Measurements from ENCODE around the gene INPPL1.

DNA sequence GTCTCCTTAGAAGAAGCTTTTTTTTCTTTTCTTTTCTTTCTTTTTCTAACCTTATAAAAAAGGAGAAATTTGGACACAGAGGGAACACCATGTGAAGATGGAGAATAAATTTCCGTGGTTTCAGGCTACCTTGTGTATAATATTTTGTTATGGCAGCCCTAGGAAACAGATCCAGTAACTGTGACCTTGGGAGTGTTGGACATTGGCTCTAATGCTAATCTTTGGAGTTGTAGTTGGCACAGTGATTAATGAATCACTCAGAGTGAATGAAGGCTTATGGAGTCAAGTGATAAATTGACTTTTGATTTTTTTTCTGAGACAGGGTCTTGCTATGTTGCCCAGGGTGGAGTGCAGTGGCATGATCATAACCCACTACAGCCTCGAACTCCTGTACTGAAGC is 34.9 kb downstream of the INPPL1 start:
- TF ChIP-seq ZNF274 (IDR thresholded peaks at IDR 0.05; ENCODE audit: low read depth, low read length), result no peak
- no peak for TF ChIP-seq YY1 (IDR thresholded peaks at IDR 0.05; ENCODE audit: insufficient read depth, insufficient read length)
- TF ChIP-seq SUZ12 (IDR thresholded peaks at IDR 0.05; ENCODE audit: extremely low read depth, insufficient read depth, insufficient read length), result no peak

Measured in NT2/D1 (cell line).